ENCODE data around the gene COG7. TPM values are rescaled to one million over a fixed set of nuclear protein-coding genes. Genes with fewer than 3 reads are reported as not detected.

COG7 gene
- total RNA-seq, 1 experiment from 2014 or later: 22.1 TPM

GRCh38 chr16:23371368-23371767 is 81.6 kb downstream of the COG7 start:
- no peak overlapping the region for H3K4me3 ChIP-seq (replicated peaks in 1 of 2; ENCODE audit: low read depth in 1 of 2, low read length in 2 of 2)
- peaks cover 6 to 11% of the 10 kb centered on the region in 2 experiments; a peak in 3 of 4 replicates for H3K4me1 ChIP-seq (ENCODE audit: control insufficient read depth in 1 of 2, insufficient read depth in 2 of 2, low read length in 2 of 2)
- no peak overlapping the region for H2AFZ ChIP-seq (ENCODE audit: low read depth, low read length, poor library complexity, severe bottlenecking)
- DNase-seq (ENCODE audit: low read depth, low spot score) (no peak), ATAC-seq (no peak)
- H3K9me3 ChIP-seq (ENCODE audit: control insufficient read depth in 1 of 2, insufficient read depth in 1 of 2, low read depth in 1 of 2, low read length in 2 of 2): no peaks in the 10 kb centered on the region
- CTCF ChIA-PET: no interaction called here
- no peaks in the 10 kb centered on the region for H3K9me2 ChIP-seq (ENCODE audit: insufficient read depth)
- TF ChIP-seq CTCF (IDR thresholded peaks at IDR 0.05 in 2 of 3, conservative IDR thresholded peaks at IDR 0.05 in 1 of 3; ENCODE audit: borderline replicate concordance in 1 of 3, insufficient read depth in 1 of 3, low read depth in 2 of 3, low read length in 2 of 3) (peak in 2 of 3 experiments; percentile 43; a peak in 3 of 6 replicates), REST (IDR thresholded peaks at IDR 0.05; ENCODE audit: low read depth) (no peak)
- RAD21 ChIA-PET (ENCODE audit: low non-redundant PET in 1 of 2, low total read pairs in 2 of 2, uncharacterized antibody in 2 of 2, unreplicated experiment in 2 of 2): no interaction called here
- H4K20me1 ChIP-seq (ENCODE audit: insufficient read depth): no peaks in the 10 kb centered on the region
- H3K36me3 ChIP-seq (ENCODE audit: control insufficient read depth in 1 of 2, insufficient read depth in 2 of 2, low read length in 2 of 2): no peaks in the 10 kb centered on the region
- H3K4me2 ChIP-seq (ENCODE audit: low read length): no peak overlapping the region
- no peak overlapping the region for H3K27ac ChIP-seq (ENCODE audit: low read depth, low read length)
- H3K9ac ChIP-seq (ENCODE audit: low read length): no peak overlapping the region
- BruUV-seq (replicated peaks): no TSS peak
- H3K27me3 ChIP-seq (ENCODE audit: insufficient read depth, low read length): no peaks in the 10 kb centered on the region
- intact Hi-C loops (cut with micrococcal nuclease): no loop called here
- no peaks in the 10 kb centered on the region for H3K79me2 ChIP-seq (ENCODE audit: insufficient read depth, low read length)
- POLR2A ChIA-PET: no interaction called here

DNA sequence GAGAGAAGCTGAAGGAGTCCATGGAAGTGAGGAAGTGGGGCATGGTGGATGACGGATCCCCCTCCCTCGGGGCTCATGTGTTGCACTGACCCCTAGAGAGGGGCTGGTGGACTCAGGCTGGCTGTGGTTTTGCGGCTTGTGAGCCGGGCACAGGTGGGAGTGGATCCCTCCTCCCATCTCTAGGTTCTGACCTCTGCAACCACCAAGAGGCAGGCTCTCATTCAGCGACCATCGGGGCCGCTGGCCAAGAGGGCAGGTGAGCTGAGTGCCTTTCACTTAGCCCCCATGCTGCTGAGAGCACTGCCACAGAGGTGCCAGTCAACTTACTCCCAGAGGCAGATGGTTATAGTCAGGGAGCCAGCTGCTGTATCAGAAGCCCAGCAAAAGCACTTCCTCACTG is 83.6 kb downstream of the COG7 start:
- H3K4me2 ChIP-seq (ENCODE audit: low read length): no peak overlapping the region
- peaks cover 6 to 11% of the 10 kb centered on the region in 2 experiments; a peak in 3 of 4 replicates for H3K4me1 ChIP-seq (ENCODE audit: control insufficient read depth in 1 of 2, insufficient read depth in 2 of 2, low read length in 2 of 2)
- intact Hi-C loops (cut with micrococcal nuclease): no loop called here
- ATAC-seq (no peak), DNase-seq (ENCODE audit: low read depth, low spot score) (no peak)
- POLR2A ChIA-PET: no interaction called here
- no peak overlapping the region for H2AFZ ChIP-seq (ENCODE audit: low read depth, low read length, poor library complexity, severe bottlenecking)
- H3K9ac ChIP-seq (ENCODE audit: low read length): no peak overlapping the region
- no peak overlapping the region for H3K27ac ChIP-seq (ENCODE audit: low read depth, low read length)
- BruUV-seq (replicated peaks): no TSS peak
- no peaks in the 10 kb centered on the region for H3K9me2 ChIP-seq (ENCODE audit: insufficient read depth)
- RAD21 ChIA-PET (ENCODE audit: low non-redundant PET in 1 of 2, low total read pairs in 2 of 2, uncharacterized antibody in 2 of 2, unreplicated experiment in 2 of 2): no interaction called here
- H3K79me2 ChIP-seq (ENCODE audit: insufficient read depth, low read length): no peaks in the 10 kb centered on the region
- CTCF ChIA-PET: no interaction called here
- no peaks in the 10 kb centered on the region for H3K9me3 ChIP-seq (ENCODE audit: control insufficient read depth in 1 of 2, insufficient read depth in 1 of 2, low read depth in 1 of 2, low read length in 2 of 2)
- H3K4me3 ChIP-seq (replicated peaks in 1 of 2; ENCODE audit: low read depth in 1 of 2, low read length in 2 of 2): no peak overlapping the region
- H3K36me3 ChIP-seq (ENCODE audit: control insufficient read depth in 1 of 2, insufficient read depth in 2 of 2, low read length in 2 of 2): no peaks in the 10 kb centered on the region
- no peaks in the 10 kb centered on the region for H4K20me1 ChIP-seq (ENCODE audit: insufficient read depth)
- H3K27me3 ChIP-seq (ENCODE audit: insufficient read depth, low read length): no peaks in the 10 kb centered on the region
- TF ChIP-seq CTCF (IDR thresholded peaks at IDR 0.05 in 2 of 3, conservative IDR thresholded peaks at IDR 0.05 in 1 of 3; ENCODE audit: borderline replicate concordance in 1 of 3, insufficient read depth in 1 of 3, low read depth in 2 of 3, low read length in 2 of 3) (no peak), EZH2phosphoT487 (IDR thresholded peaks at IDR 0.05; ENCODE audit: borderline replicate concordance) (no peak), FOSL1 (IDR thresholded peaks at IDR 0.05; ENCODE audit: low read depth) (no peak), ATF3 (IDR thresholded peaks at IDR 0.05) (no peak), CEBPB (IDR thresholded peaks at IDR 0.05; ENCODE audit: low read depth) (no peak), JUND (IDR thresholded peaks at IDR 0.05) (no peak)

Data from HCT116 (cell line).